NCI-H526 (cell line): ENCODE data around the gene NEXMIF.
"Not testable (repeated sequence)": the region's sequence is repeated elsewhere in the genome, so short reads cannot be mapped to it uniquely, and the experiment has no call there.

Experiments used
- DNase-seq, 2 experiments: peaks; one replicate each; lab custom pipeline; 2025; lab: John Stamatoyannopoulos, UW

Gene NEXMIF

DNA sequence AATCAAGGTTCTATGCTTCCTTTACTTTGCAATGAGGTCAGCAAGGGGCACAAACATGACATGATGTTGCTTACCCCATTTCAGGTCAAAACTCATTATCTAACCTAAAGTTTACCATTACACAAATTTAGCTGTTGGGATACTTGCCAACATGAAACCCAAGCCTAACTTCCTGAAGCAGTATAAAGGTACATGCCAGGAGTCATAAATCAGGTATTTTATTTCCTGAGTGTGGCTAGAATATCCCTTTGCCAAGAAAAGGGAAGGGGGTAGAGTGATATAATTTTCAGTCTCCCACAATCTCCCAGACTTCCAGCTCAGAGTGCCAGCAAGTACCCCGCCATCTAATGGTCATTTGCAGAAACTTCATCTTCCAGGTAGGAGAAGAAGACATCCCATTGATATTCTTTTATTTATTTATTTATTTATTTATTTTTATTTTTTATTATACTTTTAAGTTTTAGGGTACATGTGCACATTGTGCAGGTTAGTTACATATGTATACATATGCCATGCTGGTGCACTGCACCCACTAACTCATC is 136.6 kb downstream of the NEXMIF start:
- DNase-seq: no peak

- DNase-seq: no peak
These were observed 140.6 kb downstream of the NEXMIF start for GRCh38 chrX:74784629-74785028.

- no peak for DNase-seq
These were observed 143.7 kb downstream of the NEXMIF start for GRCh38 chrX:74781507-74782034.

GRCh38 chrX:74779175-74779574 is 146.1 kb downstream of the NEXMIF start:
- no peak for DNase-seq

GRCh38 chrX:74774988-74775387 is 150.3 kb downstream of the NEXMIF start:
- no peak for DNase-seq

GRCh38 chrX:74736450-74736849 is 188.8 kb downstream of the NEXMIF start:
- no peak for DNase-seq

GRCh38 chrX:74705269-74705668 is 220.0 kb downstream of the NEXMIF start:
- DNase-seq: no peak

DNA sequence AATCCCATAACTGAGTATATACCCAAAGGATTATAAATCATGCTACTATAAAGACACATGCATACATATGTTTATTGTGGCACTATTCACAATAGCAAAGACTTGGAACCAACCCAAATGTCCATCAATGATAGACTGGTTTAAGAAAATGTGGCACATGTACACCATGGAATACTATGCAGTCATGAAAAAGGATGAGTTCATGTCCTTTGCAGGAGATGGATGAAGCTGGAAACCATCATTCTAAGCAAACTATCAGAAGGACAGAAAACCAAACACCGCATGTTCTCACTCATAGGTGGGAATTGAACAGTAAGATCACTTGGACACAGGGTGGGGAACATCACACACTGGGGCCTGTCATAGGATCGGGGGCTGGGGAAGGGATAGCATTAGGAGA is 223.9 kb downstream of the NEXMIF start:
- not testable (repeated sequence) for DNase-seq

DNA sequence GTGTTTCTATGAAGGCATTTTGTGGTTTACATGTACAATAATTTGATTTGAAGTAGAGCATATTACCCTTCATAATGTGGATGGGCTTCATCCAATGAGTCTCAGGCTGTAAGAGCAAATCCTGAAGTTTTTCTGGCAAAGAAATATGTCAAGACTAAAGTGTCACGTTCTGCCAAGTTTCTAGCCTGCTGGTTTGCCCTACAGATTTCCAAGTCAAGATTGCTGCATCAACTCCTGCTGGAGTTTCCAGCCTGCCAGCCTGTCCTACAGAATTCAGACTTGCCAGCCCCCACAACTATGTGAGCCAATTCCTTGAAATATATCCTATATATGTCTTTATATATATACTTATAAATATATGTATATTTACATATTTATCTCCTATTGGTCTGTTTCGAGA is 240.8 kb downstream of the NEXMIF start:
- no peak for DNase-seq
